Measurements from ENCODE around the gene BAG3. TPM values are rescaled to one million over a fixed set of nuclear protein-coding genes. Genes with fewer than 3 reads are reported as not detected.
"Not testable (repeated sequence)": the region's sequence is repeated elsewhere in the genome, so short reads cannot be mapped to it uniquely, and the experiment has no call there.

BAG3 gene
- total RNA-seq, 1 experiment from 2014 or later: 75.7 TPM

GRCh38 chr10:119619215-119619614, 32.0 kb upstream of the BAG3 start:
- H3K27ac ChIP-seq: no peak overlapping the region
- H3K9me2 ChIP-seq (ENCODE audit: insufficient read depth): no peaks in the 10 kb centered on the region
- TF ChIP-seq CTCF (conservative IDR thresholded peaks at IDR 0.05): no peak
- no peak for TF ChIP-seq EZH2 (IDR thresholded peaks at IDR 0.05; ENCODE audit: low read depth)
- H3K4me3 ChIP-seq: no peak overlapping the region
- no peak for DNase-seq
- no peak overlapping the region for H2AFZ ChIP-seq
- BruUV-seq (replicated peaks): no TSS peak
- no peaks in the 10 kb centered on the region for H3K27me3 ChIP-seq (ENCODE audit: insufficient read depth, low read depth)
- H3K4me2 ChIP-seq: no peak overlapping the region
- no peaks in the 10 kb centered on the region for H3K36me3 ChIP-seq (ENCODE audit: low read depth)
- ChIA-PET CTCF (no interaction called here), POLR2A (ENCODE audit: unreplicated experiment) (no interaction called here)
- H3K79me2 ChIP-seq (ENCODE audit: low read depth): no peaks in the 10 kb centered on the region
- intact Hi-C loops (cut with micrococcal nuclease; ENCODE audit: unreplicated experiment): no loop called here
- H3F3A ChIP-seq (ENCODE audit: insufficient read depth, low read depth): no peaks in the 10 kb centered on the region
- no peaks in the 10 kb centered on the region for H4K20me1 ChIP-seq (ENCODE audit: insufficient read depth)
- no peaks in the 10 kb centered on the region for H3K4me1 ChIP-seq (replicated peaks; ENCODE audit: insufficient read depth)
- no peaks in the 10 kb centered on the region for H3K9me3 ChIP-seq (ENCODE audit: insufficient read depth, low read depth)

DNA sequence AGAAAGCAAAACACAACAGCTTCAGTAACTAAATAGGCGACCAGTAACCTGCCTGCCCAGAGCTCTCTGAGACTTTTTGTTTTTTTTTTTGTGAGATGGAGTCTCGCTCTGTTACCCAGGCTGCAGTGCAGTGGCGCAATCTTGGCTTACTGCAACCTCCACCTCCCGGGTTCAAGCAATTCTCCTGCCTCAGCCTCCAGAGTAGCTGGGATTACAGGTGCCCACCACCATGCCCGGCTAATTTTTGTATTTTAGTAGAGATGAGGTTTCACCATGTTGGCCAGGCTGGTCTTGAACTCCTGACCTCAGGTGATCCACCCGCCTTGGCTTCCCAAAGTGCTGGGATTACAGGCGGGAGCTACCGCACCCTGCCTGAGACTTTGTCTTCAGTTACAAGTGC, 31.4 kb upstream of the BAG3 start:
- DNase-seq; CTCF ChIA-PET; H3K36me3 ChIP-seq (ENCODE audit: low read depth); H2AFZ ChIP-seq; H4K20me1 ChIP-seq (ENCODE audit: insufficient read depth); H3K79me2 ChIP-seq (ENCODE audit: low read depth); intact Hi-C loops (cut with micrococcal nuclease; ENCODE audit: unreplicated experiment); H3K4me3 ChIP-seq; H3K27me3 ChIP-seq (ENCODE audit: insufficient read depth, low read depth); H3K9me2 ChIP-seq (ENCODE audit: insufficient read depth); BruUV-seq (replicated peaks); POLR2A ChIA-PET (ENCODE audit: unreplicated experiment); H3K9me3 ChIP-seq (ENCODE audit: insufficient read depth, low read depth); H3K27ac ChIP-seq; H3K4me2 ChIP-seq; H3F3A ChIP-seq (ENCODE audit: insufficient read depth, low read depth); H3K4me1 ChIP-seq (replicated peaks; ENCODE audit: insufficient read depth): not testable (repeated sequence)

DNA sequence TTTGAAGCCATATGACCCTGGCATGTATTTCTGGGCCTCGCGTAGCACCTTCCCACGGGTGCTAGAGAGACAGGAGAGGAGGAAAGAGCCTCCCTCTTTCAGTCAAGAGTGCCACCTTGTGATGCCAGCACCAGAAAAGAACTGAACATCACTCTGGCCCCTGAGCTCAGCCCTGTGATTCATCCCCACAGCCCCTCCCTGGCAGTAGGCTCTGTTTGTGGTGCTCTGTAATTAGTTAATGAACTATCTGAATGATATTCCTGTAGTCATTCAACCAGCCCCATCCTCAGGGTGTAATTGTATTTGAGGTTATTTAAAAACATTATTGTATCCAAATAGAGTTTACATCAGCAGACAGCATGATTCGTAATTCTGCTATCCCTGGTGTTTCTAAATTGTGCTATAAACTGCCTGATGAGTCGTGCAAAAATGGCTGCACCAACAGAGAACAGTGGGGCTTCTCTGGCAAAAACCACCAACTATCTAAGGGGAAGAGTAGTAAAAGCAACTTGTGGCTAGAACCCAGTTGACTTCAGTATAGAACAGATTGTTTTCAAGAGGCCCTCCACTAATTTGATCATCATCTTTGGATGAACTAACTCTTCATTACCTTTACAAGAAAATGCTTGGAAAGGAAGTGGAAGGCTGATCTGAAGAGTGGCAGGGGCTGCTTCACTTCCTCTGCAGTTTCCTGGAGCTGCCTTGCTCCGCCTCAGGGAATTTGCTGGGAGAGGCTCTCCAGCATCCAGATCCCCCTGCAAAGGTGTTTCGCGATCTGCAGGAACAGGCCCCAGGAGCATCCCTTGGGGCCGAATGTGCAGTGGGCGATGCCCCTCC, 30.7 kb upstream of the BAG3 start:
- no peaks in the 10 kb centered on the region for H3K9me2 ChIP-seq (ENCODE audit: insufficient read depth)
- H3K27ac ChIP-seq: no peak overlapping the region
- ChIA-PET CTCF (no interaction called here), POLR2A (ENCODE audit: unreplicated experiment) (no interaction called here)
- DNase-seq: no peak
- TF ChIP-seq EZH2 (IDR thresholded peaks at IDR 0.05; ENCODE audit: low read depth) (no peak), CTCF (conservative IDR thresholded peaks at IDR 0.05) (no peak)
- no peak overlapping the region for H3K4me3 ChIP-seq
- BruUV-seq (replicated peaks): no TSS peak
- no peaks in the 10 kb centered on the region for H4K20me1 ChIP-seq (ENCODE audit: insufficient read depth)
- H3K4me2 ChIP-seq: no peak overlapping the region
- no peaks in the 10 kb centered on the region for H3K79me2 ChIP-seq (ENCODE audit: low read depth)
- no peaks in the 10 kb centered on the region for H3K36me3 ChIP-seq (ENCODE audit: low read depth)
- intact Hi-C loops (cut with micrococcal nuclease; ENCODE audit: unreplicated experiment): no loop called here
- H2AFZ ChIP-seq: no peak overlapping the region
- no peaks in the 10 kb centered on the region for H3K27me3 ChIP-seq (ENCODE audit: insufficient read depth, low read depth)
- H3K9me3 ChIP-seq (ENCODE audit: insufficient read depth, low read depth): no peaks in the 10 kb centered on the region
- no peaks in the 10 kb centered on the region for H3F3A ChIP-seq (ENCODE audit: insufficient read depth, low read depth)
- H3K4me1 ChIP-seq (replicated peaks; ENCODE audit: insufficient read depth): no peaks in the 10 kb centered on the region

DNA sequence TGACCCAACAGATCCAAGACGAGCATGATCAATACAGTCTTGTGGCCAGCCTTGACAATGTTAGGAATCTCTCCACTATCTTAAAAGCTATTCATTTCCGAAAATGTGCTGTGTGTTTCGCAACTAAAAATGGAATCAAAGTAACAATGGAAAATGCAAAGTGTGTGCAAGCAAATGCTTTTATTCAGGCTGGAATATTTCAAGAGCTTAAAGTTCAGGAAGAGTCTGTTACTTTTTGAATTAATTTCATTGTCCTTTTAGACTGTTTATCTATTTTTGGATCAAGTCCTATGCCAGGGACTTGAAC, 30.1 kb upstream of the BAG3 start:
- H3K4me2 ChIP-seq: no peak overlapping the region
- H3K27me3 ChIP-seq (ENCODE audit: insufficient read depth, low read depth): no peaks in the 10 kb centered on the region
- H4K20me1 ChIP-seq (ENCODE audit: insufficient read depth): no peaks in the 10 kb centered on the region
- no peak overlapping the region for H3K4me3 ChIP-seq
- TF ChIP-seq CTCF (conservative IDR thresholded peaks at IDR 0.05): no peak
- no peak for TF ChIP-seq EZH2 (IDR thresholded peaks at IDR 0.05; ENCODE audit: low read depth)
- no peaks in the 10 kb centered on the region for H3K9me2 ChIP-seq (ENCODE audit: insufficient read depth)
- no peaks in the 10 kb centered on the region for H3K79me2 ChIP-seq (ENCODE audit: low read depth)
- H2AFZ ChIP-seq: no peak overlapping the region
- intact Hi-C loops (cut with micrococcal nuclease; ENCODE audit: unreplicated experiment): no loop called here
- no peaks in the 10 kb centered on the region for H3K36me3 ChIP-seq (ENCODE audit: low read depth)
- H3K4me1 ChIP-seq (replicated peaks; ENCODE audit: insufficient read depth): no peaks in the 10 kb centered on the region
- ChIA-PET CTCF (no interaction called here), POLR2A (ENCODE audit: unreplicated experiment) (no interaction called here)
- no peaks in the 10 kb centered on the region for H3K9me3 ChIP-seq (ENCODE audit: insufficient read depth, low read depth)
- DNase-seq: no peak
- no peaks in the 10 kb centered on the region for H3F3A ChIP-seq (ENCODE audit: insufficient read depth, low read depth)
- H3K27ac ChIP-seq: no peak overlapping the region
- BruUV-seq (replicated peaks): no TSS peak
